AG10803 (cell line): ENCODE results near the gene SLC4A1AP.

Experiments
- DNase-seq: peaks from one replicate; pipeline ENCODE4 v3.0.0; 2010; ENCODE audit warnings: low read depth
- H3K4me3 ChIP-seq: 2 replicates; pipeline ENCODE4 v1.5.1; 2011; ENCODE audit warnings: mild to moderate bottlenecking, low read length, control low read depth
- TF ChIP-seq, protein P1 (sequence below): conservative IDR thresholded peaks from 2 replicates; pipeline ENCODE4 v1.5.1; 2011; ENCODE audit warnings: mild to moderate bottlenecking, low read length, control low read depth, inconsistent platforms

The SLC4A1AP gene

DNA sequence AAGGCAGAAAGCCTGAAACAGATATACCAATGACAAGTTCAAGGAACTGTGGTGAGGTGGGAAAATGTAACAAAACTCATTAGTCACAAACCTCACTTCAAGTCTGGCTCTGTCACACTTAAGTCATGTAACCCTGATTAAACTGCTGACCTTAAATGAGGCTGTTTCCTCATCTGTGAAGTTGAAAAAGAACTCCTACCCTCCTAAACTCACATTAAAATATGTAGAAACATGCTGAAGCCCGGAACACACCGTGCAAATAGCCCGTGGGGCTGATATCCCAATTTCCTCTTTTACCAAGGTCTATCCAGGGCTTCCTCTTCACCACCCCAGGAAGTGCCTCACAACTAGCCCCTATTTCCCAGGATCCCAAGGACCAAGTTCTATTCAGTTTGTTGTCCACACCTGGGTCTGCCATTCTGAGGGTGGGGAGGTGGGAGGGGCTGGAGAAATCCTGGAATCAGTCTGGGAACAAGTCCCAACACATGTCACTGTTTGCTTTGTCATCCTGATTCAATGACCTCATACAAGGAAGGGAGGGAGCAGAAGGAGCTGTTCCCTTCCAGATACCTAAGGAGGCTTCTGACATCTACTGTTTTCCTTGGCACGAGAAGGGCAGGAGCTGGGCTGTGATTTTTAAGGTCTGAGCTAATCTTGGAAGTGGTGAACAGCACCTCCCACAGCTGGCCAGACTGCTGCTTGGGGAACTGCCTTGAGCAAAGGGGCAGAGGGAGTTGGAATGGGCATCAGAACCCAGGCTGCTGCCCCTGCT is 42.3 kb downstream of the SLC4A1AP start:
- TF ChIP-seq, protein P1, sequence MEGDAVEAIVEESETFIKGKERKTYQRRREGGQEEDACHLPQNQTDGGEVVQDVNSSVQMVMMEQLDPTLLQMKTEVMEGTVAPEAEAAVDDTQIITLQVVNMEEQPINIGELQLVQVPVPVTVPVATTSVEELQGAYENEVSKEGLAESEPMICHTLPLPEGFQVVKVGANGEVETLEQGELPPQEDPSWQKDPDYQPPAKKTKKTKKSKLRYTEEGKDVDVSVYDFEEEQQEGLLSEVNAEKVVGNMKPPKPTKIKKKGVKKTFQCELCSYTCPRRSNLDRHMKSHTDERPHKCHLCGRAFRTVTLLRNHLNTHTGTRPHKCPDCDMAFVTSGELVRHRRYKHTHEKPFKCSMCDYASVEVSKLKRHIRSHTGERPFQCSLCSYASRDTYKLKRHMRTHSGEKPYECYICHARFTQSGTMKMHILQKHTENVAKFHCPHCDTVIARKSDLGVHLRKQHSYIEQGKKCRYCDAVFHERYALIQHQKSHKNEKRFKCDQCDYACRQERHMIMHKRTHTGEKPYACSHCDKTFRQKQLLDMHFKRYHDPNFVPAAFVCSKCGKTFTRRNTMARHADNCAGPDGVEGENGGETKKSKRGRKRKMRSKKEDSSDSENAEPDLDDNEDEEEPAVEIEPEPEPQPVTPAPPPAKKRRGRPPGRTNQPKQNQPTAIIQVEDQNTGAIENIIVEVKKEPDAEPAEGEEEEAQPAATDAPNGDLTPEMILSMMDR: no peak
- no peak overlapping the region for H3K4me3 ChIP-seq
- peak; percentile 94 for DNase-seq

DNA sequence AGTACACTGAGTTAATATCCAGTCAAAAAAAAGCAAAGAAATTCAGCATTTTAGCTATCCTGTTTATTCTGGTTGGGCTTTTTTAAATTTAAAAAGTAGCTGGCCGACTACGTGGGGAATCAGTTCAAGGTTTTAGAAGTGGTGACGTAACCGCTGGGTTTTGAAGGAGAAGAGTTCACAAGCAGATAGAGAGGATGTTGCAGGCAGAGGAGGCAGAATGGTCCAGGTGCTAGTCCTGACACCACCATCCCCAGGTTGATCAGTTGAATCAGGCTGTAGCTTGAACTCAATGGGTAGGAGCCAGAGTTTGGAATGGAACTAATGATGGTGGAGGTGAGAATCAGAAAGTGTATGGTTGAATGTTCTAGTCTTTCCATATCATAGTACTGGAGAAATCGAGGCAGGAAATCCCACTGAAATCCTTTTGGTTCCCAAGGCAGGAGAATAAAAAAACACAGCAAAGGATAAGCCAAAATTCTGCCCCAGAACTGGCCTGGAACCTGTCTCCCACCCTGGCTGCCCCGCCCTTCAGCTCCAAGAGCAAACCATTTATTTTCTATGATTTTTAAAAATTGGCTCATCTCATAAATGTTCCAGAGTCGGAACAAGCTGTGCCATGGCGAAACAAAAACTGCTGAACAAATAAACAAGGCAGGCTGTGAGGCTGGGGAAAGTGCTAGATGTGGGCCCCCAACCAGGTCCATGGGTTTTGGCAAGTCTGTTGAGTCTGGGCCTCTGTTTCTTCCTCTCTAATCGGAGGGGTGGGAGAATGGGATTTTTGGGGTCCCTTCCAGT is 44.0 kb downstream of the SLC4A1AP start:
- no peak for DNase-seq
- H3K4me3 ChIP-seq: no peak overlapping the region
- TF ChIP-seq, protein P1: no peak

DNA sequence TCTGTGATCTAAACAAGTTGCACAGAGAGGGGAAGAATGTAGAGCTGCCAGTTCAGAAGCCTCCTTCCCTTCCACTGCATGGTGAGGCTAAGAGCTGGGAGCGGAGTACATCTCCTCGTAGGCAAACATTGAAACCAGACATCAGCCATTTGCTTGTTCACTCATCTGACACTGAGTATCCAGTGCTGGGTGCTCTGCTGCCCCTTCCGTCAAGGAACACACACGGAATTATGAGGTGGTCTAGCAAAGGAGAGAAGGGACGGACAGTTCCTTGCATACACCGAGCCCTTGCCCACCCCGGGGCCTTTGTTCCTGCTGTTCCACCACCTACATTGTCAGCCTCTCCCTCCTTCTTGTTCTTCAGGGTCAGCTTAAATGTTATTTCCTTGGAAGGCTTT is 44.6 kb downstream of the SLC4A1AP start:
- TF ChIP-seq, protein P1: no peak
- no peak overlapping the region for H3K4me3 ChIP-seq
- DNase-seq: no peak

DNA sequence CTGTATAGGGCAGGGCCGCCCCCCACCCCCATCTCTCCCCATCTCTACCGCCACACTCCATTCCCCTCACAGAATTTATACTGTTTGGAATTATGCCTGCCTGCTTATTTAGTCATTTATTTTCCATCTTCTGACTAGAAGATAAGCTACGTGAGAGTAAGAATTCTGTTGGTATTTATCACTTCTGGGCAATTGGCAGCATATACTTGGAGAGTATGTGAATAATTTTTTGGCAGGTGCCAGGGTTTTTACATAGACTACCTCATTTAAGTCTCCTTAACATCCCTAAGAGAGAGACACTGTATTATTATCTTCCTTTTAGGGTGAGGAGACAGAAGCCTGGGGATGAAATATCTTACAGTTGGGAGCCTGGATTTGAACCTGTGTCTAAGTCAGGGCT is 45.0 kb downstream of the SLC4A1AP start:
- H3K4me3 ChIP-seq: no peak overlapping the region
- TF ChIP-seq, protein P1: no peak
- DNase-seq: no peak

DNA sequence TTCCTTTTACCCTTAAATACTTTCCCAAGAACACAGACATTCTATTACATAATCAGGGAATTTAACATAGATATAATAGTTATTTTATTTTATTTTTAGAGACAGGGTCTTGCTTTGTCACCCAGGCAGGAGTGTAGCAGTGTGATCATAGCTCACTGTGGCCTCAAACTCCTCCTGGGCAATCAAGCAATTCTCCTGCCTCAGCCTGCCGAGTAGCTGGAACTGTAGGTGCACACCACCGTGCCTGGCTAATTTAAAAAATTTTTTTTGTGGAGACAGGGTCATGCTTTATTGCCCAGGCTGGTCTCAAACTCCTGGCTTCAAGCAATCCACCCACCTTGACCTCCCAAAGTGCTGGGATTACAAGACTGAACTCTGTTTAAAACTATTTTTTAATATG is 45.6 kb downstream of the SLC4A1AP start:
- TF ChIP-seq, protein P1: no peak
- H3K4me3 ChIP-seq: no peak overlapping the region
- DNase-seq: no peak

DNA sequence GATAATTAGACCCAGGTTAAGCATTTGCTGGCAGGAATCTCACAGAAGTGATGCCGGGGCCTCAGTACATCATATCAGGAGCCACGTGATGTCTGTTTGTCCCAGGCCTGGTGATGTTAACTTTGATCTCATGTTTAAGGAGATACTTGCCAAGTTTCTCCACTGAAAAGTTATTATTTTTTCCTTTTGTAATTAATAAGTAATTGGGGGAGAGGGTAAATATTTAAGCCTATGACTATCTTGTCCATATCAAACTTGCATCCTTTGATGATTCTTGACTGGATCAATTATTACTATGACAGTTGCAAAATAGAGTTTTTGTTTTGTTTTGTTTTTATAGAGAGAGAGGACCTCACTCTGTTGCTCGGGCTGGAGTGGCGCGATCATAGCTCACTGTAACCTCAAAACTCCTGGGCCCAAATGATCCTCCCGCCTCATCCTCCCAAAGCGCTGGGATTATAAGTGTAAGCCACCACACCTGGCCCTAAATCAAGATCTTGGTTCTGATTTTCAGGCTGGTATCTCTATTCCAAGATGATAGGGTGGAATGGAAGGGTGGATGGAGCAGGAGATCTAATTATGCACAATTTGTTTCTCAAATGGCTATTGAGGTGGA is 46.4 kb downstream of the SLC4A1AP start:
- no peak for DNase-seq
- TF ChIP-seq, protein P1: no peak
- H3K4me3 ChIP-seq: no peak overlapping the region
